Measurements from ENCODE around the gene CRADD.

DNA sequence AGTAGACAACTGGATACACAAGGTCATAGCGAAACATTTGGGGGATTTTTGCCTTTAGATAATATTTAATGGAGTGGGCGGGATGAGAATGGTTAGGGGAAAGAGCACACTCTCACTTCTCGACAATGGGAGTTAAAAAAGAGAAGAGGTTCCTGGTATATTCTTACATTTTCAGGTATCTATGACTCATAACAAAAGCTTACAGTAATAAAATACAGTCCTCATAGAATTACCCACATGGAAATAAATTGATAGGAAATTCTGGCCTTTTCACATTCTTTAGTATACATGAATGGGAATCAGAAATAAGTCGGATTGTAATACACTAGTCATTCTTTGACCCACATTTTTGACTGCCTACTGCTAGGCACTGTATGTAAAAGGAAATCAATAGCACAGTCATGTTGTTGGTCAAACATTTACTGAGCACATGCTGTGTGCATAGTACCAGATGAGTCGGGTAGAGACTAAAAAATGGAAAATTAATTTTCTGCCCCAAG lies 8.2 kb upstream of the CRADD start:
- TF ChIP-seq CTCF (conservative IDR thresholded peaks at IDR 0.05; ENCODE audit: low read depth, low read length) = no peak
- TF ChIP-seq CEBPB (IDR thresholded peaks at IDR 0.05; ENCODE audit: low read depth, low read length) = no peak
- TF ChIP-seq POLR2A (IDR thresholded peaks at IDR 0.05; ENCODE audit: low read depth, low read length) = no peak
- TF ChIP-seq MAZ (IDR thresholded peaks at IDR 0.05; ENCODE audit: borderline replicate concordance, low read depth, low read length) = no peak
- TF ChIP-seq FOS (IDR thresholded peaks at IDR 0.05; ENCODE audit: low read depth, low read length) = no peak

All from IMR-90 (cell line).